ENCODE measurements around the gene C1orf50.

DNA sequence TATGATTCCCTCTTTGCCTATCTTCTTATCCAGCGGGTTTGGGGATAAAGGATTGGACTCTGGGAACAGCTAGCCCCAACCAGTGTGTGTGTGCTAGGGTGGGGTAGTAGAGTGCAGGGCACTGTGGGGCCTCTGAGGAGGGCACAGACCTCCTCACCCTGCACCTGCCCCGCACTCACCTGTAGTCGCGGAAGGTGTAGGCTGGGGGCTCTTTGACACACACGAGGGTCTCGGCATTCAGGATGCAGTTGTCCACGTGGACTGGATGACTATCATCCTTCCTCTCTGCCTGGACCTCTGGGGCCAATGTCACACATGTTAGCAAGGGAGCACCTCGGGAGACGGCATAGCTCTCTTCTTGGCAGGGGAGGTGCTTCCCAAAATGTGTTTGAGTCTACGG, 19.0 kb upstream of the C1orf50 start:
- TF ChIP-seq, protein P1, sequence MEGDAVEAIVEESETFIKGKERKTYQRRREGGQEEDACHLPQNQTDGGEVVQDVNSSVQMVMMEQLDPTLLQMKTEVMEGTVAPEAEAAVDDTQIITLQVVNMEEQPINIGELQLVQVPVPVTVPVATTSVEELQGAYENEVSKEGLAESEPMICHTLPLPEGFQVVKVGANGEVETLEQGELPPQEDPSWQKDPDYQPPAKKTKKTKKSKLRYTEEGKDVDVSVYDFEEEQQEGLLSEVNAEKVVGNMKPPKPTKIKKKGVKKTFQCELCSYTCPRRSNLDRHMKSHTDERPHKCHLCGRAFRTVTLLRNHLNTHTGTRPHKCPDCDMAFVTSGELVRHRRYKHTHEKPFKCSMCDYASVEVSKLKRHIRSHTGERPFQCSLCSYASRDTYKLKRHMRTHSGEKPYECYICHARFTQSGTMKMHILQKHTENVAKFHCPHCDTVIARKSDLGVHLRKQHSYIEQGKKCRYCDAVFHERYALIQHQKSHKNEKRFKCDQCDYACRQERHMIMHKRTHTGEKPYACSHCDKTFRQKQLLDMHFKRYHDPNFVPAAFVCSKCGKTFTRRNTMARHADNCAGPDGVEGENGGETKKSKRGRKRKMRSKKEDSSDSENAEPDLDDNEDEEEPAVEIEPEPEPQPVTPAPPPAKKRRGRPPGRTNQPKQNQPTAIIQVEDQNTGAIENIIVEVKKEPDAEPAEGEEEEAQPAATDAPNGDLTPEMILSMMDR (IDR thresholded peaks at IDR 0.05) = no peak
- no peak for TF ChIP-seq POLR2A (IDR thresholded peaks at IDR 0.05)
- TF ChIP-seq POLR2AphosphoS5 (IDR thresholded peaks at IDR 0.05) = no peak
- TF ChIP-seq EP300 (IDR thresholded peaks at IDR 0.05) = no peak

Data from sigmoid colon (tissue), 4 donors.